HFF-Myc (cell line): Measurements from ENCODE around the gene MORN1.

ENCODE experiments used
- DNase-seq: peaks from one replicate; pipeline ENCODE4 v3.0.0-alpha.2; 2011; ENCODE audit warnings: low read depth; ENCODE audit errors: extremely low read depth
- H3K4me3 ChIP-seq: replicated peaks from 2 replicates; pipeline ENCODE4 v1.5.1; 2011; ENCODE audit warnings: low read depth, mild to moderate bottlenecking, control low read depth, low read length
- TF ChIP-seq, protein P1 (sequence below): IDR thresholded peaks from 2 replicates; pipeline ENCODE4 v1.5.1; 2012; ENCODE audit warnings: mild to moderate bottlenecking, low read depth, low read length, control low read depth; ENCODE audit errors: missing control alignments

MORN1 gene

GRCh38 chr1:2375923-2376260, 15.5 kb downstream of the MORN1 start:
- TF ChIP-seq, protein P1, sequence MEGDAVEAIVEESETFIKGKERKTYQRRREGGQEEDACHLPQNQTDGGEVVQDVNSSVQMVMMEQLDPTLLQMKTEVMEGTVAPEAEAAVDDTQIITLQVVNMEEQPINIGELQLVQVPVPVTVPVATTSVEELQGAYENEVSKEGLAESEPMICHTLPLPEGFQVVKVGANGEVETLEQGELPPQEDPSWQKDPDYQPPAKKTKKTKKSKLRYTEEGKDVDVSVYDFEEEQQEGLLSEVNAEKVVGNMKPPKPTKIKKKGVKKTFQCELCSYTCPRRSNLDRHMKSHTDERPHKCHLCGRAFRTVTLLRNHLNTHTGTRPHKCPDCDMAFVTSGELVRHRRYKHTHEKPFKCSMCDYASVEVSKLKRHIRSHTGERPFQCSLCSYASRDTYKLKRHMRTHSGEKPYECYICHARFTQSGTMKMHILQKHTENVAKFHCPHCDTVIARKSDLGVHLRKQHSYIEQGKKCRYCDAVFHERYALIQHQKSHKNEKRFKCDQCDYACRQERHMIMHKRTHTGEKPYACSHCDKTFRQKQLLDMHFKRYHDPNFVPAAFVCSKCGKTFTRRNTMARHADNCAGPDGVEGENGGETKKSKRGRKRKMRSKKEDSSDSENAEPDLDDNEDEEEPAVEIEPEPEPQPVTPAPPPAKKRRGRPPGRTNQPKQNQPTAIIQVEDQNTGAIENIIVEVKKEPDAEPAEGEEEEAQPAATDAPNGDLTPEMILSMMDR = no peak
- H3K4me3 ChIP-seq = no peak overlapping the region
- no peak for DNase-seq

DNA sequence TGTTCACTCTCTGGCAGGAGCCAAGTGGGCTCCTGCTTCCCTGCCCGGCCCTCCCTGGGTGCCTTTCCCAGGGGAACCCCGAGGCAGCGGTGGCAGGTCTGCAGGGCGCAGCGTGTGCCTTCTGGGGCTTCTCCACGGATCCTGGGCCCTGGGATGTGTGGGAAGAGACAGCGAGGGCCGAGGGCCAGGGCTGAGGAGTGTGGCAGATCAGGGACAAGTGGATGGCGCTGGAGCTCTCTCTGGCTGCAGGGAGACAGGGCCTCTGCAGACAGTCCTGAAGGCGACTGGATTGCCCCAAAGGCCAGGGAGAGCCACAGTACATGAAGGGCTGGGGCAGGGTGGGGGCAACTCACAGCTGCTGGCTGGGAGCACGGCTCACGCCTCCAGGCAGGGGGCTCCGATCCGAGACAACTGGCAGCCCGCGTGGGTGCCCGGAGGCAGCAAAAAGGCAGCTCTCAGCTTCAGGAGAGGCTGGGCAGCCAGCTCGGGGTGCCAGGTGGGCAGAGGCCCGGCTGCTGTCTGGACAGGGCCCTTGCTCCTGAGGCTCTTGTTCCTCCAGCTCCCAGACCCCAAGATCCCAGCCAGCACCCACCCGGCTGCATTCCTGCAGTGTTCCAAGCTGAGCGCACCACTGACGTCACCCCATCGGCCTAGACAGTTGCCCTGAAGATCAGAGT, 16.0 kb downstream of the MORN1 start:
- TF ChIP-seq, protein P1 = no peak
- DNase-seq = no peak
- H3K4me3 ChIP-seq = no peak overlapping the region

- DNase-seq = no peak
- H3K4me3 ChIP-seq = no peak overlapping the region
- TF ChIP-seq, protein P1 = no peak
Measured at GRCh38 chr1:2374252-2375155, 16.9 kb downstream of the MORN1 start.

GRCh38 chr1:2373551-2374251, 17.7 kb downstream of the MORN1 start:
- no peak for DNase-seq
- TF ChIP-seq, protein P1 = no peak
- no peak overlapping the region for H3K4me3 ChIP-seq

- H3K4me3 ChIP-seq = no peak overlapping the region
- TF ChIP-seq, protein P1 = no peak
- DNase-seq = no peak
Measured at GRCh38 chr1:2372551-2373490, 18.5 kb downstream of the MORN1 start.

GRCh38 chr1:2368053-2368744, 23.2 kb downstream of the MORN1 start:
- no peak for DNase-seq
- H3K4me3 ChIP-seq = no peak overlapping the region
- TF ChIP-seq, protein P1 = no peak
